ENCODE results near the gene CCDC167. TPM values are rescaled to one million over a fixed set of nuclear protein-coding genes. Genes with fewer than 3 reads are reported as not detected.

The CCDC167 gene
- total and polyA plus RNA-seq, 10 of the 15 experiments (the other 5 are each of a cell fraction or from before 2014, with no cell fraction given) = 74.9 to 380 (median 137) TPM

- no peak for DNase-seq (ENCODE audit: low read depth, low spot score)
- TF ChIP-seq POLR2AphosphoS2 (IDR thresholded peaks at IDR 0.05; ENCODE audit: low read depth, low read length) (no peak), PKNOX1 (IDR thresholded peaks at IDR 0.05) (peak; percentile 52; the same call in 1 of the 2 replicates)
- ChIA-PET SMC1A (ENCODE audit: uncharacterized antibody, unreplicated experiment) (interaction anchor here (0.7 to 1.9 kb wide), 5 partner anchors 8 to 256 kb away, joined by 3 to 6 read pairs (median 3); partner anchors contain the start of genes CMTR1 and MDGA1), CTCF (interaction anchor here (0.7 kb wide), 1 partner anchor 14 kb away, joined by 3 read pairs; no protein-coding TSS in a partner anchor), RAD21 (ENCODE audit: unreplicated experiment) (interaction anchor here (0.7 kb wide), 1 partner anchor 74 kb away, joined by 3 read pairs; no protein-coding TSS in a partner anchor), POLR2A (no interaction called here)
- no peak overlapping the region for H3K9ac ChIP-seq (ENCODE audit: control insufficient read depth, insufficient read depth, low read length)
- no peak for FAIRE-seq
- H3K27me3 ChIP-seq (replicated peaks in 1 of 2; ENCODE audit: control insufficient read depth in 2 of 2, insufficient read depth in 2 of 2, low read length in 1 of 2) = no peaks in the 10 kb centered on the region
- peaks cover 4% of the 10 kb centered on the region for H3K4me1 ChIP-seq (ENCODE audit: control insufficient read depth, insufficient read depth, low read length)
- no peak overlapping the region for H3K4me3 ChIP-seq
- peaks cover 28% of the 10 kb centered on the region for H3K79me2 ChIP-seq (ENCODE audit: control insufficient read depth, insufficient read depth, low read length)
- 89% methylated on average over 6 of the region's 6 CpGs for WGBS (ENCODE audit: insufficient coverage, insufficient replicate concordance, low lambda C conversion rate, missing lambda C conversion rate)
- intact Hi-C loops (cut with micrococcal nuclease; ENCODE audit: unreplicated experiment) = no loop called here
- no peak overlapping the region for H2AFZ ChIP-seq (ENCODE audit: control insufficient read depth, low read depth, low read length)
- H4K20me1 ChIP-seq (ENCODE audit: control insufficient read depth, insufficient read depth) = no peaks in the 10 kb centered on the region
- BruUV-seq (replicated peaks) = no TSS peak
- peak; percentile 37; the same call in 2 of the 3 replicates for ATAC-seq
- no peak overlapping the region for H3K4me2 ChIP-seq (ENCODE audit: control insufficient read depth, insufficient read depth)
- in situ Hi-C loops (cut with MboI) = no loop called here
- H3K9me3 ChIP-seq (replicated peaks; ENCODE audit: control insufficient read depth, insufficient read depth, low read length) = no peaks in the 10 kb centered on the region
- no peak overlapping the region for H3K27ac ChIP-seq (ENCODE audit: control insufficient read depth, insufficient read depth)
- H3K36me3 ChIP-seq (ENCODE audit: control insufficient read depth in 2 of 2, insufficient read depth in 2 of 2, low read length in 1 of 2) = peaks cover 10 to 36% of the 10 kb centered on the region in 2 experiments
These were observed 58.0 kb downstream of the CCDC167 start for GRCh38 chr6:37441651-37442050.

DNA sequence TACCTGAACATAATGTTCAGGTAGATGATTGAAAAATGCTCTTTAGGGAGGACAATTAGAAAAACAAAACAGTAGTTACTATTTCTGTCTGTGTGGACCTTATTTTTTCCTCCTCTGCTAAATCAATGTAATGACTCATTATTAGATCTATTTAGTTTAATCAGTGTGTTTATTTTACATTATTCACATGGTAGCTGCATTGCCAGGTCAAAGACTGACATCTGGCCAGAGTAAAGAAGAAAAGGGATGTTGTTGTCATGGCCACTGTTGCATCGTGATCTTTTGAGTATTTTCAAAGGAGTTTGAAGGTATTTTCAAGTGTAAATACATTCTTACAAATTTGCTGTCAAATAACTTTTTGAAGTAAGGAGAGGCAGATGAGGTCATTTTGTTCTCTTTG, 60.8 kb downstream of the CCDC167 start:
- Histone ChIP-seq H3K9ac (ENCODE audit: control insufficient read depth, insufficient read depth, low read length) (no peak overlapping the region), H3K79me2 (ENCODE audit: control insufficient read depth, insufficient read depth, low read length) (peaks cover 55% of the 10 kb centered on the region), H3K36me3 (ENCODE audit: control insufficient read depth in 2 of 2, insufficient read depth in 2 of 2, low read length in 1 of 2) (peaks cover 3 to 29% of the 10 kb centered on the region in 2 experiments; a peak in 3 of 4 replicates), H3K27me3 (replicated peaks in 1 of 2; ENCODE audit: control insufficient read depth in 2 of 2, insufficient read depth in 2 of 2, low read length in 1 of 2) (no peaks in the 10 kb centered on the region), H3K4me3 (no peak overlapping the region), H3K27ac (ENCODE audit: control insufficient read depth, insufficient read depth) (no peak overlapping the region), H3K4me2 (ENCODE audit: control insufficient read depth, insufficient read depth) (no peak overlapping the region), H3K4me1 (ENCODE audit: control insufficient read depth, insufficient read depth, low read length) (peaks cover 9% of the 10 kb centered on the region), H4K20me1 (ENCODE audit: control insufficient read depth, insufficient read depth) (no peaks in the 10 kb centered on the region), H2AFZ (ENCODE audit: control insufficient read depth, low read depth, low read length) (no peak overlapping the region), H3K9me3 (replicated peaks; ENCODE audit: control insufficient read depth, insufficient read depth, low read length) (no peaks in the 10 kb centered on the region)
- FAIRE-seq (no peak), ATAC-seq (no peak), DNase-seq (ENCODE audit: low read depth, low spot score) (no peak)
- 96% methylated on average over 1 of the region's 1 CpG for WGBS (ENCODE audit: insufficient coverage, insufficient replicate concordance, low lambda C conversion rate, missing lambda C conversion rate)
- ChIA-PET CTCF (no interaction called here), POLR2A (interaction anchor here (1.0 kb wide), 1 partner anchor 249 kb away, joined by 3 read pairs; no protein-coding TSS in a partner anchor), RAD21 (ENCODE audit: unreplicated experiment) (interaction anchor here (0.8 kb wide), 1 partner anchor 127 kb away, joined by 4 read pairs; no protein-coding TSS in a partner anchor), SMC1A (ENCODE audit: uncharacterized antibody, unreplicated experiment) (interaction anchor here (0.6 to 1.6 kb wide), 5 partner anchors 9 to 336 kb away, joined by 3 to 4 read pairs (median 3); no protein-coding TSS in a partner anchor)
- no TSS peak for BruUV-seq (replicated peaks)
- intact Hi-C loops (cut with micrococcal nuclease; ENCODE audit: unreplicated experiment) = no loop called here
- in situ Hi-C loops (cut with MboI) = no loop called here
- no peak for TF ChIP-seq SIX5 (IDR thresholded peaks at IDR 0.05; ENCODE audit: low read depth, low read length, severe bottlenecking)
- TF ChIP-seq ESRRA (IDR thresholded peaks at IDR 0.05; ENCODE audit: low read length) = no peak
- no peak for TF ChIP-seq CHD4 (IDR thresholded peaks at IDR 0.05)
- TF ChIP-seq CREB1 (IDR thresholded peaks at IDR 0.05; ENCODE audit: low read depth) = no peak
- TF ChIP-seq CREM (IDR thresholded peaks at IDR 0.05; ENCODE audit: low read depth) = no peak
